Rectal smooth muscle tissue (tissue), 1 donor: ENCODE measurements around the gene CPAMD8.

Experiments
- H3K27ac ChIP-seq: one replicate; pipeline ENCODE4 v1.7.0; 2013; ENCODE audit warnings: low read depth, low read length, inconsistent platforms
- H3K27me3 ChIP-seq: one replicate; pipeline ENCODE4 v1.7.0; 2013; ENCODE audit warnings: low read length; ENCODE audit not compliant: control insufficient read depth, insufficient read depth
- H3K36me3 ChIP-seq: one replicate; pipeline ENCODE4 v1.7.0; 2013; ENCODE audit warnings: low read length; ENCODE audit not compliant: control insufficient read depth, insufficient read depth
- H3K4me1 ChIP-seq: one replicate; pipeline ENCODE4 v1.7.0; 2013; ENCODE audit warnings: low read length; ENCODE audit not compliant: control insufficient read depth, insufficient read depth
- H3K4me3 ChIP-seq: one replicate; pipeline ENCODE4 v1.7.0; 2013; ENCODE audit warnings: low read length
- H3K9ac ChIP-seq: one replicate; pipeline ENCODE4 v1.7.0; 2013; ENCODE audit warnings: low read length

Gene CPAMD8

GRCh38 chr19:17026706-17027534, at the start of gene CPAMD8:
TSS of gene CPAMD8 (minus strand) at chr19:17026810. CDS start at chr19:17026642, 168 bp downstream.
- Histone ChIP-seq H3K4me3 (peak within 1 kb of the TSS; percentile 38), H3K9ac (no peak within 1 kb of the TSS), H3K27ac (no peak within 1 kb of the TSS), H3K36me3 (no peaks in the 10 kb centered on the region), H3K4me1 (no peaks in the 10 kb centered on the region), H3K27me3 (peaks cover 17% of the 10 kb centered on the region)

GRCh38 chr19:17075864-17076542, 49.4 kb upstream of the CPAMD8 start:
- H3K27ac ChIP-seq = peak overlapping the region; percentile 85
- H3K27me3 ChIP-seq = no peaks in the 10 kb centered on the region
- peaks cover 22% of the 10 kb centered on the region for H3K4me1 ChIP-seq
- peak overlapping the region; percentile 74 for H3K9ac ChIP-seq
- H3K36me3 ChIP-seq = peaks cover 2% of the 10 kb centered on the region
- H3K4me3 ChIP-seq = peak overlapping the region; percentile 85

- peak within 1 kb of the TSS; percentile 74 for H3K9ac ChIP-seq
- peaks cover 2% of the 10 kb centered on the region for H3K36me3 ChIP-seq
- peak within 1 kb of the TSS; percentile 93 for H3K4me3 ChIP-seq
- peaks cover 18% of the 10 kb centered on the region for H3K4me1 ChIP-seq
- peak within 1 kb of the TSS; percentile 85 for H3K27ac ChIP-seq
- H3K27me3 ChIP-seq = no peaks in the 10 kb centered on the region
Observed at GRCh38 chr19:17075035-17075863, 48.6 kb upstream of the CPAMD8 start, which contains the start of the genes HAUS8 and MYO9B. TSS of gene HAUS8 (minus strand) at chr19:17075452. CDS start at chr19:17075422, 30 bp downstream. TSS of gene MYO9B (plus strand) at chr19:17075777. CDS start at chr19:17101718, 25,941 bp downstream.

GRCh38 chr19:17074634-17075034, 48.0 kb upstream of the CPAMD8 start:
- Histone ChIP-seq H3K36me3 (peaks cover 2% of the 10 kb centered on the region), H3K9ac (peak overlapping the region; percentile 70), H3K27ac (peak overlapping the region; percentile 80), H3K4me1 (peaks cover 17% of the 10 kb centered on the region), H3K4me3 (peak overlapping the region; percentile 93), H3K27me3 (no peaks in the 10 kb centered on the region)

- H3K4me3 ChIP-seq = peak overlapping the region; percentile 93
- peaks cover 12% of the 10 kb centered on the region for H3K4me1 ChIP-seq
- peak overlapping the region; percentile 70 for H3K9ac ChIP-seq
- no peak overlapping the region for H3K27ac ChIP-seq
- peaks cover 2% of the 10 kb centered on the region for H3K36me3 ChIP-seq
- no peaks in the 10 kb centered on the region for H3K27me3 ChIP-seq
Observed at GRCh38 chr19:17073869-17074633, 47.4 kb upstream of the CPAMD8 start.

GRCh38 chr19:17070912-17071311, 44.3 kb upstream of the CPAMD8 start:
- H3K4me3 ChIP-seq = no peak overlapping the region
- H3K9ac ChIP-seq = no peak overlapping the region
- H3K36me3 ChIP-seq = peaks cover 2% of the 10 kb centered on the region
- peaks cover 6% of the 10 kb centered on the region for H3K4me1 ChIP-seq
- H3K27me3 ChIP-seq = no peaks in the 10 kb centered on the region
- no peak overlapping the region for H3K27ac ChIP-seq

- Histone ChIP-seq H3K27me3 (no peaks in the 10 kb centered on the region), H3K9ac (no peak overlapping the region), H3K36me3 (peaks cover 2% of the 10 kb centered on the region), H3K27ac (no peak overlapping the region), H3K4me1 (peaks cover 6% of the 10 kb centered on the region), H3K4me3 (no peak overlapping the region)
Observed at GRCh38 chr19:17070421-17070820, 43.8 kb upstream of the CPAMD8 start.

GRCh38 chr19:17069193-17069592, 42.6 kb upstream of the CPAMD8 start:
- no peaks in the 10 kb centered on the region for H3K27me3 ChIP-seq
- peaks cover 2% of the 10 kb centered on the region for H3K36me3 ChIP-seq
- no peak overlapping the region for H3K9ac ChIP-seq
- no peak overlapping the region for H3K4me3 ChIP-seq
- H3K27ac ChIP-seq = no peak overlapping the region
- H3K4me1 ChIP-seq = peaks cover 2% of the 10 kb centered on the region

- H3K9ac ChIP-seq = no peak overlapping the region
- H3K4me1 ChIP-seq = no peaks in the 10 kb centered on the region
- peaks cover 8% of the 10 kb centered on the region for H3K36me3 ChIP-seq
- no peaks in the 10 kb centered on the region for H3K27me3 ChIP-seq
- H3K4me3 ChIP-seq = no peak overlapping the region
- no peak overlapping the region for H3K27ac ChIP-seq
Observed at GRCh38 chr19:17063428-17063827, 36.8 kb upstream of the CPAMD8 start.

GRCh38 chr19:17061691-17062090, 35.1 kb upstream of the CPAMD8 start:
- Histone ChIP-seq H3K4me3 (no peak overlapping the region), H3K9ac (no peak overlapping the region), H3K27ac (no peak overlapping the region), H3K27me3 (no peaks in the 10 kb centered on the region), H3K4me1 (no peaks in the 10 kb centered on the region), H3K36me3 (peaks cover 16% of the 10 kb centered on the region)

- peaks cover 16% of the 10 kb centered on the region for H3K36me3 ChIP-seq
- H3K9ac ChIP-seq = no peak overlapping the region
- H3K4me1 ChIP-seq = no peaks in the 10 kb centered on the region
- H3K4me3 ChIP-seq = no peak overlapping the region
- H3K27ac ChIP-seq = no peak overlapping the region
- no peaks in the 10 kb centered on the region for H3K27me3 ChIP-seq
Observed at GRCh38 chr19:17061205-17061604, 34.6 kb upstream of the CPAMD8 start.
